HG03103 (cell line): ENCODE measurements around the gene LRRC25.
"Not testable (repeated sequence)": the region's sequence is repeated elsewhere in the genome, so short reads cannot be mapped to it uniquely, and the experiment has no call there.

Source experiments
- ATAC-seq: cut with Tn5 transposase; IDR thresholded peaks from one replicate; pipeline ENCODE4 v1.9.1; 2021; ENCODE audit warnings: low read depth; ENCODE audit not compliant: unreplicated experiment

LRRC25 gene

GRCh38 chr19:18353378-18354005, 43.9 kb downstream of the LRRC25 start:
- no peak for ATAC-seq

- no peak for ATAC-seq
These were observed 45.9 kb downstream of the LRRC25 start for GRCh38 chr19:18351544-18351943.

GRCh38 chr19:18350490-18350889, 46.9 kb downstream of the LRRC25 start:
- ATAC-seq = no peak

GRCh38 chr19:18349524-18350128, 47.8 kb downstream of the LRRC25 start:
- ATAC-seq = no peak

- ATAC-seq = not testable (repeated sequence)
These were observed 48.5 kb downstream of the LRRC25 start for GRCh38 chr19:18348818-18349339.

GRCh38 chr19:18348171-18348570, 49.3 kb downstream of the LRRC25 start:
- ATAC-seq = no peak

- ATAC-seq = no peak
These were observed 51.3 kb downstream of the LRRC25 start for GRCh38 chr19:18346091-18346490.

GRCh38 chr19:18345296-18345695, 52.1 kb downstream of the LRRC25 start:
- no peak for ATAC-seq

- no peak for ATAC-seq
These were observed 52.9 kb downstream of the LRRC25 start for GRCh38 chr19:18344582-18344950.

- ATAC-seq = no peak
These were observed 55.3 kb downstream of the LRRC25 start for GRCh38 chr19:18342090-18342632.
